NCI-H1930 (cell line): ENCODE measurements around the gene ZNF692.

ENCODE experiments used
- DNase-seq, 2 experiments: peaks; one replicate each; lab custom pipeline; 2025; lab: John Stamatoyannopoulos, UW

The ZNF692 gene

GRCh38 chr1:248873993-248874533 lies 15.2 kb upstream of the ZNF692 start:
- peak; percentile 83 for DNase-seq

GRCh38 chr1:248873409-248873992 lies 14.6 kb upstream of the ZNF692 start:
- peak; percentile 93 to 94 for DNase-seq

DNA sequence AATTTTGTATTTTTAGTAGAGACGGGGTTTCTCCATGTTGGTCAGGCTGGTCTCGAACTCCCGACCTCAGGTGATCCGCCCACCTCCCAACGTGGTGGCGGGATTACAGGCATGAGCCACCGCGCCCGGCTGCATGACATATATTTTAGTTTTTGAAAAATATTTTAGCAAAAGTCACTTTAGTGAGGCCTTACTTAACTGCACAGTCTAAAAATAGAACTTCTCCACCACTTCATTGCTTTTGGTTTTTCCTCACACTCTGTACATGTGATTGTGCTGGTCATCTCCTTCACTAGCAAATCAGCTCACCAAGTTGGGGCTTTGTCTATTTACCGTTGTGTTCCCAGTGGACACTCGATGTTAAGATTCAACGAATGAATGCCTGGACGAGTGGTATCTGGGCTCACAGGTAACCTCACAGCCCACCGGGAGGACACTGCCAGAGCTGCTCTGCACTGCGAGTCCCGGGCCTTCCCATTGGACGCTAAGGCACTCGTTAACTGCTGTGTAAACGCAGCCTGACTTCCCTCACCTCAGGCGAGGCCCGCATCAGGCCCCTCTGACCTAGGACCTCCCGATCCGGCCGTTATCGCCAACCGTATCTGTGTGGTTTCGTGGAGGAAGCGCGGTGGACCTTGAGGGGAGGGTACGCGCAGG lies 14.0 kb upstream of the ZNF692 start:
- DNase-seq: peak; percentile 60 to 65

GRCh38 chr1:248871837-248872401 lies 13.0 kb upstream of the ZNF692 start:
- no peak for DNase-seq

DNA sequence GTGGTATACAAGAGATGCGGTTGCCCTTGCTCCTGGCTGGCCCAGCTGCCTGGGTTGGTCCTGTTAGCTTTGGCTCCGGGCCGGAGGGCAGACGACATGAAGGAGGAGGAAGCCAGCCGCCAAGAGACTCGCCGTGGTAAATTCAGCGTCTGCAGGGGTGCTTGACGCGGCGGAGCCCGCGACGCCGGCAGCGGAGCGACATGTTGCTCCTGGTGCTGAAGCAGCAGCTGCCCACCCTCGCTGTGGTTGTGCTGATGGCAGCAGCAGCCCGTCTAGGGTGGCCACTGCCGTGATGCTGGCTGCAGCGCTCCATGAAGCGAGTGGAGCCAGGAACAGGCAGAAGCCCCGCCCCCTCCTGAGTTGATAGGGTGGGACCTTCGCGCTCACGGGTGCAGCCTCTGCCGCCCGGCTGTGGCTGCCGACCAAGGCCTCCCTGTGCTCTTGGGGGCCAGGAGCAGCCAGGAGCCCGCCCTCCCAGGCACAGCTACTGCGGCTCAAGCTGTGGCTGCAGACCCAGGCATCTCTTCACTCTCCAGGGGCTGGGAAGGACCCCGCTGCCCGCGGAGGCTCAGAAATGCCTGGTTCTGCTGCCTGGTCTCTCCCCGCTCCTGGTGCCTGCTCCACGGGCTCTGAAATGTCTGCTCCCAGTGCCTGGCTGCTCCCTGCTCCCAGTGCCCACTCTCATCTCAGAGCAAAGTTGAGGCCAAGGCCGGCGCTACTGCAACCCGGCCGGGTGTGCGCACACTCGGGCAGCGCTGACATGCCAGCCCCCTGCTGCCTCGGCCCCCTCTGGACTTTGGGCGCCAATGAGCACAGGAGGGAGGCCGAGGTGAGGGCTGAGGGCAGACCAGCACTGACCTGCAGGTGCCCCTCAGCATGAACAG lies 4.4 kb upstream of the ZNF692 start:
- peak; percentile 40 to 75 for DNase-seq

DNA sequence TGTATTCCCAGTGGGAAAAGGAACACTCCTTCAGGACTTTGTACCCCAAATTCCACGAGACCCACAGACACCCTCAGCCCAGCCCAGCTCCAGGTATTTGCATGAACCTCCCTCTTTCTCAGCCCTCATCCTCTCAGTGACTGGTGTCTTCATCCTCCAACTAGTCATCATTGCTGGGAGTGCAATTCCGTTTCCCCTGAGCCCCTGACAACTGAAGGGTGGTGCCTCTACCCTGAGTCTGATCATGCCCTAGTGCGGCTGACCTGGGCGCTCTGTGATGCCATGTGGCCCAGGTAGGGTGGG lies 3.8 kb upstream of the ZNF692 start:
- no peak for DNase-seq

- no peak for DNase-seq
These were observed 2.7 kb upstream of the ZNF692 start for GRCh38 chr1:248861616-248862015.

DNA sequence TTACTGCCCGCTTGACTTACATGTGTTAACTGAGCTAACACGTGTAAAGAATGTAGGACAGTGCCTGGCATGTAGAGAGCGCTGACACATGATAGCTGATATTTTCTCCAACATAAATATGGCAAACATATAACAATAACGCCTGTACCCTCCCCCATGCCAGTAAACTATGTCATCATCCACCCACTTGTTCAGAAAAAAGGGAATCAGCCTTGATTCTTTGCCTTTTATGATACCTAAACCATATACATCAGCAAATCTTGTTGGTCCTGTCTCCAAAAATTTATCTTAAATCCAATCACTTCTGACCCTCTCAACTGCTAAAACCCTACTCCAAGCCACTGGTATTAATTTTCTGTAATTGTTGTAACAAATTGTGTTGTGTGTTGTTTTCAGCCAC lies 1.1 kb upstream of the ZNF692 start:
- DNase-seq: no peak

GRCh38 chr1:248858096-248858890 lies 592 bp downstream of the ZNF692 start:
- peak in 1 of 2 experiments; percentile 66 for DNase-seq

GRCh38 chr1:248857749-248858095 lies 1.2 kb downstream of the ZNF692 start:
- no peak for DNase-seq

- DNase-seq: no peak
These were observed 1.7 kb downstream of the ZNF692 start for GRCh38 chr1:248857201-248857600.

GRCh38 chr1:248856176-248856575 lies 2.7 kb downstream of the ZNF692 start:
- no peak for DNase-seq

DNA sequence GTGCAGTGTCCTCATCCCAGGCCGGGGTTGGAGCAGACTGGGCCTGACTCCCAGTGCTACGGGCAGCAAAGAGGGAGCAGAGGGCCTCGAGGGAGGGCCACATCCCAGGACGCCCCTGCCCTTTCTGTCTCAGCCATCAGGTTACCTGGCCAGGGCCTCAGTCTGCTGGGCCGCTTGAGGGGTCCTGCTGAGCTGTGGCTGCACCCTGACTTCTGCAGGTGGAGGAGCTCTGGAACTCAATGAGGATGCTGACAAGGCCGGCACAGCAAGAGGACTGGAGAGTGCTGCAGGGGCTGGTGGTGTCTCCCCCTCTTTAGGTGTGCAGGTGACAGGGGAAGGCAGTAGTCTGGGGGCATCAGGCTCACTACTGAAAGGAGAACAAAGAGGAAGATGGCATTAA lies 3.3 kb downstream of the ZNF692 start:
- no peak for DNase-seq

- no peak for DNase-seq
These were observed 5.1 kb downstream of the ZNF692 start for GRCh38 chr1:248853663-248854375.

- no peak for DNase-seq
These were observed 6.1 kb downstream of the ZNF692 start for GRCh38 chr1:248852481-248853405.

GRCh38 chr1:248851390-248851789 lies 7.5 kb downstream of the ZNF692 start:
- no peak for DNase-seq

- no peak for DNase-seq
These were observed 8.2 kb downstream of the ZNF692 start for GRCh38 chr1:248850536-248851251.

- DNase-seq: no peak
These were observed 8.8 kb downstream of the ZNF692 start for GRCh38 chr1:248850124-248850523.

DNA sequence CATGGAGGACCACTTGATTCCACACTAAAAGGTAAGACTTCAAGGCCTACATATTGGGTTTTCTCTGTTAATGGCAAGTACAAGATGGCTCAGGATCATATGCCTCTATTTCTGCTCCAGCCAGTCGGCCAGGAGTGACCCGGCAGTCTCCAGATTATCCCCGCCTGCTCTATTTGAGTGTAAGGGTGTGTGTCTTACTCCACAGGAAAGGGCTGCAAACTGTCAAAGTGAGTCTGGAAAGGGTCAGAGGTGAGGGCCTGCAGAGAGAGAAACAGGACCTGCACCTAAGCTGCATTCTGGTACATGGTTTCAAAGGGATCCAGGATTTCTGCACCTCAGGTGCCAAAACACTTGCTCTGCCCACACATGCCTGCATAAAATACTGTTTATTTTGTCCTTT lies 9.2 kb downstream of the ZNF692 start:
- DNase-seq: no peak
